OCI-LY1 (cell line): Measurements from ENCODE around the gene TTYH3.

ENCODE experiments used
- CTCF ChIP-seq: fragments of 200-600 bp; sonication (generic), shearing (Covaris generic); IDR thresholded peaks from 2 replicates; pipeline ENCODE4 v1.5.1; 2017; ENCODE audit warnings: mild to moderate bottlenecking, antibody characterized with exemption, low read length, moderate library complexity, mixed read lengths
- EZH2 ChIP-seq: fragments of 200-600 bp; sonication (generic), shearing (Covaris generic); IDR thresholded peaks from 2 replicates; pipeline ENCODE4 v1.8.0; 2017; ENCODE audit warnings: borderline replicate concordance, mixed run types, mild to moderate bottlenecking, antibody characterized with exemption, low read length, moderate library complexity, mixed read lengths

DNA sequence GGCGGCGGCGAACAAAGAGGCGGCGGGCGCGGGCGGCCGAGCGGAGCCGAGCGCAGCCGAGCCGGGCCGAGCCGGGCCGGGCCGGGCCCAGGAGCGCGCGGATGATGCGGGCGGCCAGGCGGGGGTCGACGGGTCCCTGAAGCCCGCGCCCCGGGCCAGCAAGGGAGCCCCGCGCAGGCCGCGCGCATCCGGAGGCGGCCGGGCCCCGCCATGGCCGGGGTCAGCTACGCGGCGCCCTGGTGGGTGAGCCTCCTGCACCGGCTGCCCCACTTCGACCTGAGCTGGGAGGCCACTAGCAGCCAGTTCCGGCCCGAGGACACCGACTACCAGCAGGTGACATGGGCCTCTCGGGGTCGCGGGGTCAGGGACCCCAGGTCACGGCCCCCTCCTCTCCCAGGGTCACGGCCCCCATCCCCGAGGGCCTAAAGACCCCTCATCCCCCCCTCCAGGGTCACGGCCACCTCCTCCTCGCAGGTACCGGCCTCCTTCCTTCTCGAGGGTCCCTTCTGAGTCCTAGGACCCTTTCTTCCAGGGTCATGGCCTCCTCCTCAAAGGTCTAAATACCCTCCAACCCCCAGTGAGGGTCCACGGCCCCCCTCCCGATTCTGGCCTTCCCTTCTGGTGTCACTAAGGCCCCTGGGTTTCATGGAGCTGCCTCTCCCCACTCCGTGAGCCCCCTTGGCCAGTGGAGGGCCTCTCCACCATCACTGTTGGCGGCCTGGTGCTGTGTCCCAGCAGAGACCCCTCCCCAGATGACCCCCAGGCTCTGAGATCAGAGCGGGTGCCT lies at the start of gene TTYH3:
- TF ChIP-seq CTCF: no peak
- no peak for TF ChIP-seq EZH2
